A673 (cell line): ENCODE data around the gene IL1RAPL2.

ENCODE experiments used
- CTCF ChIP-seq: fragments of 300-800, 200-600 bp; sonication (generic); conservative IDR thresholded peaks from 2 replicates; pipeline ENCODE4 v1.5.1; 2017; ENCODE audit warnings: low read depth, mild to moderate bottlenecking, antibody characterized with exemption, low read length, moderate library complexity, mixed read lengths
- EZH2 ChIP-seq: fragments of 200-600 bp; sonication (generic); IDR thresholded peaks from 2 replicates; pipeline ENCODE4 v1.6.1; 2017; ENCODE audit warnings: borderline replicate concordance, low read depth, mild to moderate bottlenecking, mixed read lengths, antibody characterized with exemption, low read length; ENCODE audit not compliant: poor library complexity, severe bottlenecking

GRCh38 chrX:105018865-105019264, 452.9 kb downstream of the IL1RAPL2 start:
- no peak for TF ChIP-seq CTCF
- TF ChIP-seq EZH2, result no peak
